ENCODE results near the gene TUFM.

TUFM gene

GRCh38 chr16:28879841-28880588, 33.9 kb upstream of the TUFM start:
- peak; percentile 76 for DNase-seq
- Histone ChIP-seq H3K27me3 (replicated peaks) (no peaks in the 10 kb centered on the region), H3K27ac (no peak overlapping the region), H3K36me3 (replicated peaks) (no peaks in the 10 kb centered on the region), H3K4me3 (ENCODE audit: low read depth, low read length) (peak overlapping the region; percentile 67)
- TF ChIP-seq CTCF (IDR thresholded peaks at IDR 0.05; ENCODE audit: low read depth, low read length, missing control alignments): no peak
- in situ Hi-C loops (cut with HindIII; ENCODE audit: low pct_ligation_motif_present, low sequenced_read_pairs): no loop called here

GRCh38 chr16:28879261-28879840, 33.2 kb upstream of the TUFM start:
- peak overlapping the region; percentile 67 for H3K4me3 ChIP-seq (ENCODE audit: low read depth, low read length)
- H3K36me3 ChIP-seq (replicated peaks): peaks cover 2% of the 10 kb centered on the region
- in situ Hi-C loops (cut with HindIII; ENCODE audit: low pct_ligation_motif_present, low sequenced_read_pairs): no loop called here
- no peak overlapping the region for H3K27ac ChIP-seq
- H3K27me3 ChIP-seq (replicated peaks): no peaks in the 10 kb centered on the region
- DNase-seq: no peak
- no peak for TF ChIP-seq CTCF (IDR thresholded peaks at IDR 0.05; ENCODE audit: low read depth, low read length, missing control alignments)

- Histone ChIP-seq H3K4me3 (ENCODE audit: low read depth, low read length) (peak within 1 kb of the TSS; percentile 67), H3K36me3 (replicated peaks) (peaks cover 7% of the 10 kb centered on the region), H3K27ac (no peak within 1 kb of the TSS), H3K27me3 (replicated peaks) (no peaks in the 10 kb centered on the region)
- in situ Hi-C loops (cut with HindIII; ENCODE audit: low pct_ligation_motif_present, low sequenced_read_pairs): no loop called here
- TF ChIP-seq CTCF (IDR thresholded peaks at IDR 0.05; ENCODE audit: low read depth, low read length, missing control alignments): no peak
- no peak for DNase-seq
Measured at GRCh38 chr16:28878083-28878926, 32.2 kb upstream of the TUFM start, which contains the start of gene ATP2A1. TSS of gene ATP2A1 (plus strand) at chr16:28878488. CDS start at chr16:28878672, 184 bp downstream.

GRCh38 chr16:28877655-28878000, 31.5 kb upstream of the TUFM start:
- Histone ChIP-seq H3K27ac (no peak overlapping the region), H3K27me3 (replicated peaks) (no peaks in the 10 kb centered on the region), H3K4me3 (ENCODE audit: low read depth, low read length) (no peak overlapping the region), H3K36me3 (replicated peaks) (peaks cover 13% of the 10 kb centered on the region)
- DNase-seq: no peak
- in situ Hi-C loops (cut with HindIII; ENCODE audit: low pct_ligation_motif_present, low sequenced_read_pairs): no loop called here
- no peak for TF ChIP-seq CTCF (IDR thresholded peaks at IDR 0.05; ENCODE audit: low read depth, low read length, missing control alignments)

- in situ Hi-C loops (cut with HindIII; ENCODE audit: low pct_ligation_motif_present, low sequenced_read_pairs): no loop called here
- no peak overlapping the region for H3K4me3 ChIP-seq (ENCODE audit: low read depth, low read length)
- no peak for TF ChIP-seq CTCF (IDR thresholded peaks at IDR 0.05; ENCODE audit: low read depth, low read length, missing control alignments)
- no peaks in the 10 kb centered on the region for H3K27me3 ChIP-seq (replicated peaks)
- DNase-seq: no peak
- peaks cover 15% of the 10 kb centered on the region for H3K36me3 ChIP-seq (replicated peaks)
- H3K27ac ChIP-seq: no peak overlapping the region
Measured at GRCh38 chr16:28876973-28877654, 31.0 kb upstream of the TUFM start.

Measured in brain microvascular endothelial cell (primary cell).